Measurements from ENCODE around the gene C6orf89. TPM values are rescaled to one million over a fixed set of nuclear protein-coding genes. Genes with fewer than 3 reads are reported as not detected.
"Not testable (repeated sequence)": the region's sequence is repeated elsewhere in the genome, so short reads cannot be mapped to it uniquely, and the experiment has no call there.

The C6orf89 gene
- total RNA-seq, 1 donor from 2014 or later: 79.4 TPM

DNA sequence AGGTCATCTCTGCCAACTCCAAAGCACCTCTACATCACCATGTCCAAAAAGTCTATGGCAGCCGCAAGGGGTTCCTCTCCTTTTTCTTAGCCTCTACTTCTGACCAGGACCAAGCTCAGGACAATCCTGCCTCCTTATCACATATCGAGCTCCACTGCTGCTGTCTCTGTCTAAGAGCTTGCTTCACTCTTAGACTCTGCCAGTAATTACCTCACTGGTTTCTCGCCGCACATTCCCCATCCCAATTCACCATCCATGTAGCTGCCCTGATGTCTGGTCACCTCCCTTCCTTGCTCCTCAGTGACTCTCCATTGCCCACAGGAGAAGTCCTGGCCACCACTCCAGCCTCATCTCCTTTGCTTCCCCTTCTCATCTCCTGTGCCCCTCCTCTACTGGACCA is 44.7 kb downstream of the C6orf89 start:
- ATAC-seq (peak; percentile 67), DNase-seq (ENCODE audit: missing footprints) (no peak)
- intact Hi-C loops (cut with DNase I): no loop called here

DNA sequence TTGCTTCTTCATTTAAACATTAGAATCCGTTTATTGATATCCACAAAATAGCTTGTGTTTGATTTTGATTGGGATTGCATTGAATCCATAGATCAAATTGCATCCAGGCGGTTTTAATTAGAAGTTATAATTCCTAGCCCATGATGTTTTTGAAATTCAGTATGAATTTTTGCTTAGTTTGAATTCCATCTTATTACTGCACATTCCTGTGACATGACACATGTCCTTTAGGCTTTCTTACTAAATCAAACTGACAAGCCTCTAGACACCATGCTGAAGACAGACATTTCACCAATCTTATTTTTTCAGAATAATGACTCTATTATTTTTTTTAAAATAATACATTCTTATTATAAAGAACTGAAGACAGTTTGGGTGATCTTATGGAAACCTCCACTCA is 47.4 kb downstream of the C6orf89 start:
- intact Hi-C loops (cut with DNase I): no loop called here
- DNase-seq (ENCODE audit: missing footprints) (no peak), ATAC-seq (no peak)

- intact Hi-C loops (cut with DNase I): no loop called here
- DNase-seq (ENCODE audit: missing footprints) (no peak), ATAC-seq (no peak)
These were observed 47.8 kb downstream of the C6orf89 start for GRCh38 chr6:36933519-36933918.

DNA sequence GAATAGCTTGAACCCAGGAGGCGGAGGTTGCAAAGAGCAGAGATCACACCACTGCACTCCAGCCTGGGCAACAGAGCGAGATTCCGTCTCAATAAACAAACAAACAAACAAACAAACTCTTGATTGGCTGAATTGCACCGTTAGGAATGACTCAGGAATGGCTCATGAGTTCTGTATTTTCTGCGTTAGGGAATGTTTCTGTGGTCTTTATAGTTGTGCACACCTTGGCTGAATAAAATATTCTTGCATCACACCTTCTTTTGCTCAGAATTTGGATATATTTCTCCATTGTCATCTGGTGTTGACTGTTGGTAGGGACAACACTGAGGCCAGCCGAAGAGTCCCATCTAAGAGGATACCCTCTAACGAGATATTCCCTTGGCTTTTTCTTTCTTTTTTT is 49.1 kb downstream of the C6orf89 start:
- intact Hi-C loops (cut with DNase I): no loop called here
- DNase-seq (ENCODE audit: missing footprints) (no peak), ATAC-seq (no peak)

GRCh38 chr6:36936824-36937223 is 51.1 kb downstream of the C6orf89 start:
- DNase-seq (ENCODE audit: missing footprints): no peak
- ATAC-seq: no peak
- intact Hi-C loops (cut with DNase I): loop anchor here (1.0 kb wide), 1 partner anchor 8 kb away; no protein-coding TSS in a partner anchor

DNA sequence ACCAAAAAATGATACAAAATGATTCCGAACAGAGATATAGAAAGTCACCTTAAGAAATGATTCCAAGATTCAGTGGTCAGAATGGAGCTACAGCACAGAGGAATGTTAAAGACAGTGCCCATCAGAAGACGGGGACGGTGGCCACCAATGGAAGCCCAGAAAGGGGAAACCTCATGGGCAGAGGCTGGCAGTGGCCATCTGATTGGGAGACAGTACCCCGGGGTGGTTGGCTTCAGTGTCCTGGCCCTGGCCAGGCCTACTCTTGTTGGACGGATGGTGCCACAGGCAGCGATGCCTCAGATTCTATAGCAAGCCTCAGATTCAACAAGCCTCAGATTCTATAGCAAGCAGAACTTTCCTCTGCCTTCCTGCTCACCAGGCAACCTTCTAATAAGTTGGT is 52.1 kb downstream of the C6orf89 start:
- intact Hi-C loops (cut with DNase I): loop anchor here (1.0 kb wide), 1 partner anchor 7 kb away; no protein-coding TSS in a partner anchor
- ATAC-seq: no peak
- no peak for DNase-seq (ENCODE audit: missing footprints)

GRCh38 chr6:36938536-36938935 is 52.8 kb downstream of the C6orf89 start:
- ATAC-seq (no peak), DNase-seq (ENCODE audit: missing footprints) (no peak)
- intact Hi-C loops (cut with DNase I): no loop called here

- DNase-seq (ENCODE audit: missing footprints); ATAC-seq; intact Hi-C loops (cut with DNase I): not testable (repeated sequence)
These were observed 53.3 kb downstream of the C6orf89 start for GRCh38 chr6:36939005-36939404.

DNA sequence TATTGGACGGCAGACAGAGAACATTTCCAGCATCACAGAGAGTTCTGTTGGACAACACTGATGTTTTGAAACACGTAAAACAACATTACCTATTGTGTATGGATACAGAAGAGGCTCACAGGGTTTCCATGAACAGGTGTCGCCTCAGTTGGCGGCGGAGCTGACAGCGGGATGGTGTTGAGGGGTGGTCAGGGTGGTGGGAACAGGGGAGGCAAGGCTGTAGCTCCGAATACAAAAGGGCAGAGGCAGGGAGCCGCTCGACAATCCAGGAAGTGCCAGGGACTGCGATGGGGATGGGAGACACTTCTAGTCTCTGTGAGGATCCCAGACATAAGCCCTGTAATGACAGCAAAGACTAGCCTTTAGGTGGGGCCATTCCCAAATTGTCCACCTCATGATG is 54.3 kb downstream of the C6orf89 start:
- ATAC-seq (no peak), DNase-seq (ENCODE audit: missing footprints) (no peak)
- intact Hi-C loops (cut with DNase I): no loop called here

DNA sequence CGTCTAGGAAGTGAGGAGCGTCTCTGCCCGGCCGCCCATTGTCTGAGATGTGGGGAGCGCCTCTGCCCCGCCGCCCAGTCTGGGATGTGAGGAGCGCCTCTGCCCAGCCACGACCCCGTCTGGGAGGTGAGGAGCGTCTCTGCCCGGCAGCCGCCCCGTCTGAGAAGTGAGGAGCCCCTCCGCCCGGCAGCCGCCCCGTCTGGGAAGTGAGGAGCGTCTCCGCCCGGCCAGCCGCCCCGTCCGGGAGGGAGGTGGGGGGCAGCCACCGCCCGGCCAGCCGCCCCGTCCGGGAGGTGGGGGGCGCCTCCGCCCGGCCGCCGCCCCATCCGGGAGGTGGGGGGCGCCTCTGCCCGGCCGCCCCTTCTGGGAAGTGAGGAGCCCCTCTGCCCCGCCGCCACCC is 55.8 kb downstream of the C6orf89 start:
- DNase-seq (ENCODE audit: missing footprints); ATAC-seq; intact Hi-C loops (cut with DNase I): not testable (repeated sequence)

GRCh38 chr6:36942329-36942728 is 56.6 kb downstream of the C6orf89 start:
- intact Hi-C loops (cut with DNase I); DNase-seq (ENCODE audit: missing footprints); ATAC-seq: not testable (repeated sequence)

GRCh38 chr6:36944650-36945049 is 58.9 kb downstream of the C6orf89 start:
- intact Hi-C loops (cut with DNase I): loop anchor here (1.0 kb wide), 1 partner anchor 7 kb away; no protein-coding TSS in a partner anchor
- no peak for ATAC-seq

DNA sequence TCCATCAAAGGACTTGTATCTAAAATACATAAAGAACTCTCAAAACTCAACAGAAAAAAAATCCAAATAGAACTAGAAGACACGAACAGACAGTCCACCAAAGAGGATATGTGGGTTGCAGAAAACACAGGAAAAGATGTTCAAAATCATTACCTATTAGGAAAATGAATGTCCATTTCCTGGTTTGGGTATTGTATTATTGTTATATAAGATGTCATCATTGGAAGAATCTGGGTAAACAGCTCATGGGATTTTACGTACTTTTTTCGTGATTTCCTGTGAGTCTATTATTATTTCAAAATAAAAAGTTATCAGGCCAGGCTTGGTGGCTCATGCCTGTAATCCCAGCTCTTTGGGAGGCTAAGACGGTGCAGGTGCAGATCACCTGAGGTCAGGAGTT is 59.5 kb downstream of the C6orf89 start:
- intact Hi-C loops (cut with DNase I): loop anchor here (1.0 kb wide), 1 partner anchor 8 kb away; no protein-coding TSS in a partner anchor
- no peak for ATAC-seq
- no peak for DNase-seq (ENCODE audit: missing footprints)

More at GRCh38 chr6:36944650-36945049, 58.9 kb downstream of the C6orf89 start:
- DNase-seq (ENCODE audit: missing footprints): no peak

DNA sequence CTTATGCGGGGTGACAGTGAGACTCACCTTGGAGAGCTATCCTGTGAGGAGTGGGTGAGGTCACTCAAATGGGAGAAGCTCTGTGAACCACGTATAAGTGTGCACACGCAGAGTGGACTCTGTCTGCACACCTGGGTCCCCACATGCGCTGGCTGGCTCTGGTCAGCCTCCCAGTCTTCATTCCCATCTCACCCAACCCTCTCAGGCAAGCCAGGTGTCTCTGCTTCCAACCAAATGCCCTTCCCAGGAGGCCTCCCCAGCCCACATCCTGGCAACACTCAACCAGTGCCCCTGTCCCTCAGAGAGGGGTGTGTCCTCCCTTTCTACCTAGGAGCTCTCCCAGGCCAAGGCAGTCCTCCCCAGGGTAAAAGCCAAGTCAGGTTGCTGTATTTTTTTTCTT is 60.8 kb downstream of the C6orf89 start:
- DNase-seq (ENCODE audit: missing footprints): no peak
- intact Hi-C loops (cut with DNase I): no loop called here
- ATAC-seq: no peak

DNA sequence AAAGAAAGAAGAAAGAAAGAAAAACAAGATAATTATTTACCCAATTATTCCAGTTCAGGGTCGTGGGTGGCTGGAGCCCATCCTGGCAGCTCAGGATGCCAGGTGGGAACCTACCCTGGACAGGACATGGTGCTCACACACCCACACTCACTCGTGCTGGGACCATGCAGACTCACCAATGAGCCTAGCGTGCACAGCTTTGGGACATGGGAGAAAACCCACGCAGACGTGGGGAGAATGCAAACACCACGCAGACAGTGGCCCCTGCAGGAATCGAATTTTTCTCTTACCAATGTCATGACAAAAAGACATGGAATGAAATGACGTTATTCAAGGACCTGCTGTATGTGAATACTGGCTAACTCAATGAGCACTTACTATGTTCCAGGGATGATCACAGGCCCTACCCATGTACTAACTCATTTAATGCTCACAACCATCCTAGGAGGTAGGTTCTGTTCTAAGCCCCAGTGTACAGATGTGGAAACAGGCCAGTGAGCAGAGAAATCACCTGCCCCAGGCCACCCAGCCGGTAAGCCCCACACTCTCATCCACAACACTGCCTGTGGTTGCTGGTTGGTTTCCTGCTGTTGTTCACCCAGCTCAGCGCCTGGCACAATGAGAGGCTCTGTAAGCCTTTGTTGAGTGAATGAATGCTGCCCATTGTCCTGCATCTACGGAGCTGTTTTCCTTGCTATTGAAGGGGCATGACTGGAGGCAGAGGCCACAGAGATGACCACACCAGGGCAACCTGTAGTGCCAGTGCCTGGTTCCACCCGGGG is 62.0 kb downstream of the C6orf89 start:
- DNase-seq (ENCODE audit: missing footprints) (no peak), ATAC-seq (no peak)
- intact Hi-C loops (cut with DNase I): no loop called here

DNA sequence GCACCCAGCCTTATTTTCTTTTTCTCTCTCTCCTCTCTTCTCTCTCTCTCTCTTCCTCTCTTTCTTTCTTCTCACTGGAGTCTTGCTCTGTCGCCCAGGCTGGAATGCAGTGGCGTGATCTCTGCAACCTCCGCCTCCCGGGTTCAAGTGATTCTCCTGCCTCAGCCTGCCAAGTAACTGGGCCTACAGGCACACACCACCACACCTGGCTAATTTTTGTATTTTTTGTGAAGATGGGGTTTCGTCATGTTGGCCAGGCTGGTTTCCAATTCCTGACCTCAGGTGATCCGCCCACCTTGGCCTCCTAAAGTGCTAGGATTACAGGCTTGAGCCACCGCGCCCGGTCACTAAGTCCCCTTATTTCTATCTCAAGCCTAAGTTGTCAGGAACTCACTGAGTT is 63.3 kb downstream of the C6orf89 start:
- DNase-seq (ENCODE audit: missing footprints); ATAC-seq; intact Hi-C loops (cut with DNase I): not testable (repeated sequence)

DNA sequence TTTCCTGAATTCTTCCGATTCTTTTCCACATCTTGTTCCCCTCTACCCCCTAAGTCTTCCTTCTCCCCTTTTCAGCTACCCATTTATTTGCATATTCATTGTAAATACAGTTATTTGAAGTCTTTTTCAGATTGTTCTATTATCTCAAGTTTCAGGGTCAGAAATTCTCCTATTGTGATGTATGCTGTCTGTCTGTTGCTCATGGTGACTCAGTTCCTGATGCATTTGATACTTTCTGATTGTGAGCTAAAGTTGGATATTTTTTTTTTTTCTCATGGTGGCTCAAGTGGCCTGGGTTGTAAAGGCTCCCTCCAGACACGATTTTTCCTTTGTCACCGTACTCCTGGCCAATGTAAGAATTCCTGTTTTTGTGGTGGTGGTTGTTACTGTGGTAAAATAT is 63.9 kb downstream of the C6orf89 start:
- ATAC-seq: no peak
- no peak for DNase-seq (ENCODE audit: missing footprints)
- intact Hi-C loops (cut with DNase I): no loop called here

GRCh38 chr6:36953931-36954261 is 68.1 kb downstream of the C6orf89 start:
- DNase-seq (ENCODE audit: missing footprints): no peak

GRCh38 chr6:36954262-36954931 is 68.6 kb downstream of the C6orf89 start, which contains the start of gene PI16:
TSS of gene PI16 (plus strand) at chr6:36954738. CDS start at chr6:36954761, 23 bp downstream.
- intact Hi-C loops (cut with DNase I): no loop called here
- ATAC-seq (peak; percentile 54), DNase-seq (ENCODE audit: missing footprints) (no peak)

More at GRCh38 chr6:36953931-36954261, 68.1 kb downstream of the C6orf89 start:
- no peak for ATAC-seq
- intact Hi-C loops (cut with DNase I): no loop called here

- intact Hi-C loops (cut with DNase I): no loop called here
- DNase-seq (ENCODE audit: missing footprints) (no peak), ATAC-seq (no peak)
These were observed 69.4 kb downstream of the C6orf89 start for GRCh38 chr6:36955136-36955535.
